GM04503 (cell line): ENCODE measurements around the gene CNTFR.
"Not testable (repeated sequence)": the region's sequence is repeated elsewhere in the genome, so short reads cannot be mapped to it uniquely, and the experiment has no call there.

ENCODE experiments used
- DNase-seq: peaks from one replicate; pipeline ENCODE4 v3.0.0-alpha.2; 2012; ENCODE audit warnings: low read depth

Gene CNTFR

GRCh38 chr9:34589636-34590380 lies at the start of gene CNTFR:
TSS of gene CNTFR (minus strand) at chr9:34589724. CDS start at chr9:34568981, 20,743 bp downstream.
- no peak for DNase-seq

- not testable (repeated sequence) for DNase-seq
Observed at GRCh38 chr9:34639322-34639721, 49.8 kb upstream of the CNTFR start.

- DNase-seq, result no peak
Observed at GRCh38 chr9:34638138-34638445, 48.6 kb upstream of the CNTFR start.

- no peak for DNase-seq
Observed at GRCh38 chr9:34637356-34638137, 48.0 kb upstream of the CNTFR start, which contains the start of gene SIGMAR1. TSS of gene SIGMAR1 (minus strand) at chr9:34637787. CDS start at chr9:34637697, 90 bp downstream.

- DNase-seq, result no peak
Observed at GRCh38 chr9:34636791-34637355, 47.3 kb upstream of the CNTFR start.

- DNase-seq, result no peak
Observed at GRCh38 chr9:34635556-34635955, 46.0 kb upstream of the CNTFR start.

GRCh38 chr9:34634551-34635248 lies 45.2 kb upstream of the CNTFR start:
- DNase-seq, result no peak

GRCh38 chr9:34633851-34634550 lies 44.5 kb upstream of the CNTFR start:
- no peak for DNase-seq

GRCh38 chr9:34633166-34633565 lies 43.6 kb upstream of the CNTFR start:
- DNase-seq, result no peak

GRCh38 chr9:34630402-34631154 lies 41.1 kb upstream of the CNTFR start:
- DNase-seq, result no peak

- no peak for DNase-seq
Observed at GRCh38 chr9:34629491-34629808, 39.9 kb upstream of the CNTFR start.

GRCh38 chr9:34628656-34629490 lies 39.3 kb upstream of the CNTFR start, which contains the start of gene ARID3C:
TSS of gene ARID3C (minus strand) at chr9:34629066. CDS start at chr9:34628014, 1,052 bp downstream.
- no peak for DNase-seq

- no peak for DNase-seq
Observed at GRCh38 chr9:34627716-34628655, 38.5 kb upstream of the CNTFR start.

- DNase-seq, result no peak
Observed at GRCh38 chr9:34625186-34625486, 35.6 kb upstream of the CNTFR start.

GRCh38 chr9:34624475-34625185 lies 35.1 kb upstream of the CNTFR start:
- DNase-seq, result no peak

- DNase-seq, result no peak
Observed at GRCh38 chr9:34623374-34624235, 34.1 kb upstream of the CNTFR start.
